Measurements from ENCODE around the gene NUDT14. TPM values are rescaled to one million over a fixed set of nuclear protein-coding genes. Genes with fewer than 3 reads are reported as not detected.

NUDT14 gene
- total and polyA plus RNA-seq, 8 donors, result 15.2 to 62.6 (median 26.6) TPM; not detected in 1

DNA sequence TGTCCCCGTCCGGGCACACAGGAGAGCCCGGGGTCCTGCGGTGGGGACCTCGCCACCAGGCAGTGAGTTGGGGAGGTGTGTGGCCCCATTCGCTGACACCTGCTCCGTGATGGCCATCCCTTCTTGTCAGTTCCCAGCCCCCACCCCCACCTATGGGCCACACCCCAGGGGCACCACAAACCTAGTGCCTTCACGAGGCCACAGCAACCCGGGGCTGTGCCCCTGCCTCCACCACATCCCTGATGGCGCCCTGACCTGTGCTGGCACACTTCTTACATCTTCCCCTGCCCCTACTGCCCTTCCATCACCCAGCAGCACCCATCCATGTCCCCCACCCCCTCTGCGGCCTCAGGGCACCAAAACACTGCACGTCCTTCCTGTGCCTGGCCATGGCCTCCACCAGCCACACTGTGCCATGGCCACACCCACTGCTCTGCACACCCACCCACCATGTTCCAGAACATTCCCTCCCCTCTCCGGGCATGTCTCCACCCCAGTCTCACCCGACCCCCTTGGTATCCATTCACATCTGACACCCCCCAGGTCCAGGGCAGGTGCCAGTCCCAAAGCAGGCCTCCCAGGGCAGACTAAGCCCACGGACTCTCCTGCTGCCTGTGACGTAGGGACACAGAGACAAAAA lies 37.0 kb downstream of the NUDT14 start:
- H3K27ac ChIP-seq, result no peak overlapping the region
- WGBS, 5 donors, result 83 to 91% (median 91%) methylated on average over 12 to 16 of the region's 16 CpGs
- intact Hi-C loops (cut with DNase I; ENCODE audit: low total_unique reads), result no loop called here
- H3K4me3 ChIP-seq, result no peak overlapping the region
- no peaks in the 10 kb centered on the region for H3K4me1 ChIP-seq
- no peak for TF ChIP-seq CTCF (IDR thresholded peaks at IDR 0.05)
- no peak for TF ChIP-seq POLR2AphosphoS5 (IDR thresholded peaks at IDR 0.05)
- TF ChIP-seq EP300 (IDR thresholded peaks at IDR 0.05), result no peak
- TF ChIP-seq POLR2A (IDR thresholded peaks at IDR 0.05), result no peak
- H3K27me3 ChIP-seq, result no peaks in the 10 kb centered on the region
- no peak for DNase-seq
- H3K36me3 ChIP-seq, result peaks cover 0 to 43% (median 27%) of the 10 kb centered on the region in 4 donors
- peaks cover 4 to 22% (median 19%) of the 10 kb centered on the region in 4 donors for H3K9me3 ChIP-seq

- no peak for TF ChIP-seq POLR2A (IDR thresholded peaks at IDR 0.05)
- no peak for TF ChIP-seq EP300 (IDR thresholded peaks at IDR 0.05)
- no peak for TF ChIP-seq CTCF (IDR thresholded peaks at IDR 0.05)
- TF ChIP-seq POLR2AphosphoS5 (IDR thresholded peaks at IDR 0.05), result no peak
- Histone ChIP-seq H3K36me3 (peaks cover 0 to 38% (median 26%) of the 10 kb centered on the region in 4 donors), H3K4me1 (no peaks in the 10 kb centered on the region), H3K4me3 (no peak overlapping the region), H3K27me3 (no peaks in the 10 kb centered on the region), H3K9me3 (peaks cover 4 to 26% (median 20%) of the 10 kb centered on the region in 4 donors), H3K27ac (no peak overlapping the region)
- DNase-seq, result no peak
- intact Hi-C loops (cut with DNase I; ENCODE audit: low total_unique reads), result no loop called here
- WGBS, 5 donors, result 92 to 97% (median 95%) methylated on average over 8 to 27 of the region's 27 CpGs
Observed at GRCh38 chr14:105143451-105144025, 37.6 kb downstream of the NUDT14 start.

- Histone ChIP-seq H3K36me3 (peaks cover 0 to 33% (median 20%) of the 10 kb centered on the region in 4 donors), H3K9me3 (peaks cover 4 to 26% (median 20%) of the 10 kb centered on the region in 4 donors), H3K4me1 (no peaks in the 10 kb centered on the region), H3K27me3 (no peaks in the 10 kb centered on the region), H3K4me3 (no peak overlapping the region), H3K27ac (no peak overlapping the region)
- intact Hi-C loops (cut with DNase I; ENCODE audit: low total_unique reads), result no loop called here
- WGBS, 5 donors, result 96 to 97% (median 97%) methylated on average over 56 to 60 of the region's 60 CpGs
- TF ChIP-seq POLR2A (IDR thresholded peaks at IDR 0.05) (no peak), POLR2AphosphoS5 (IDR thresholded peaks at IDR 0.05) (no peak), CTCF (IDR thresholded peaks at IDR 0.05) (no peak), EP300 (IDR thresholded peaks at IDR 0.05) (no peak)
- no peak for DNase-seq
Observed at GRCh38 chr14:105142651-105143450, 38.3 kb downstream of the NUDT14 start.

- intact Hi-C loops (cut with DNase I; ENCODE audit: low total_unique reads), result no loop called here
- 90 to 94% (median 93%) methylated on average over 37 to 43 of the region's 43 CpGs for WGBS, 5 donors
- no peak for TF ChIP-seq POLR2AphosphoS5 (IDR thresholded peaks at IDR 0.05)
- no peak for TF ChIP-seq CTCF (IDR thresholded peaks at IDR 0.05)
- no peak for TF ChIP-seq EP300 (IDR thresholded peaks at IDR 0.05)
- TF ChIP-seq POLR2A (IDR thresholded peaks at IDR 0.05), result no peak
- Histone ChIP-seq H3K4me1 (no peaks in the 10 kb centered on the region), H3K4me3 (no peak overlapping the region), H3K36me3 (peaks cover 0 to 25% (median 16%) of the 10 kb centered on the region in 4 donors), H3K9me3 (peaks cover 4 to 26% (median 20%) of the 10 kb centered on the region in 4 donors), H3K27ac (no peak overlapping the region), H3K27me3 (no peaks in the 10 kb centered on the region)
- DNase-seq, result no peak
Observed at GRCh38 chr14:105141486-105142281, 39.4 kb downstream of the NUDT14 start.
